ENCODE data around the gene NSD2.

Gene NSD2

DNA sequence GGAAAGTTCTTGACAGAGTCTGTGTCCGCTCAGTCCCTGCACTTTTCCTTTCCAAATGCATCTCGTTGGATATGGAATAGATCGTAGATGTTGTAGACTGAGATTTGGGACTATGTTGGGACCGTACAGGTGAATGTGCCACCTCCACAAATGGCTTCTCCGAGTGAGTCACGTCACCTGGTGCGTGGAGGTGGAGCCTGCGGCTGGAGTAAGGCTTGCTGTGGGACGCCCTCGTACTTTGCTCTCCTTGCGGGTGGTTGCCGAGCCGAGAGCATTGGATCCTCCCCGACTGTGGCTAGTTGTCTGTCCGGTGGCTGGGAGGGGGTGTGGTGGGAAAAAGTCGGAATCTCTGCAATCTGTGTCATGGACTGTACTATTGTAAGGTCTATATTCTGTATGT is 77.0 kb downstream of the NSD2 start:
- H3K4me3 ChIP-seq (ENCODE audit: control insufficient read depth, low read depth, low read length): no peak overlapping the region
- TF ChIP-seq CTCF (conservative IDR thresholded peaks at IDR 0.05; ENCODE audit: control insufficient read depth, insufficient read depth, low read depth, low read length): no peak
- no peak for DNase-seq (ENCODE audit: low read depth)

GRCh38 chr4:1948892-1949436 is 77.8 kb downstream of the NSD2 start:
- no peak for TF ChIP-seq CTCF (conservative IDR thresholded peaks at IDR 0.05; ENCODE audit: control insufficient read depth, insufficient read depth, low read depth, low read length)
- DNase-seq (ENCODE audit: low read depth): no peak
- no peak overlapping the region for H3K4me3 ChIP-seq (ENCODE audit: control insufficient read depth, low read depth, low read length)

DNA sequence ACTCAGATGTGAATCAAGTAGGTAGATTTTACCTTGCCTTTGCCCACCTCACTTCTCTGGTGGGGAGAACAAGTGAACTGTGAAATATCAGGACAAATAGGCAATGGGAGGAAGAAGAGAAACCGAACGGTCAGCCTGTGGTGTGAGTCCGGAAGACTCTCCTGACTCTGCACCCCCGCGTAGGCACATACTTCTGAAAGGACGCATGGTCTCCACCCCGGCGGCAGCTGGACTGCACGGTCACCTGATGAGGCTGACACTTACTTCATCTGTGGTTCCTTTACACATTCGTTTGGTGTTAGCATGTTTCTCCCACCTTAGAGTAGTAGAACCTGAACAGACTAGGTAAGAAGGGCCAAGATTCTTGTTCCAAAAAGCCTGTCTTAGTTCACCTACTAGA is 79.2 kb downstream of the NSD2 start:
- DNase-seq (ENCODE audit: low read depth): no peak
- TF ChIP-seq CTCF (conservative IDR thresholded peaks at IDR 0.05; ENCODE audit: control insufficient read depth, insufficient read depth, low read depth, low read length): no peak
- no peak overlapping the region for H3K4me3 ChIP-seq (ENCODE audit: control insufficient read depth, low read depth, low read length)

- DNase-seq (ENCODE audit: low read depth): no peak
- no peak overlapping the region for H3K4me3 ChIP-seq (ENCODE audit: control insufficient read depth, low read depth, low read length)
- TF ChIP-seq CTCF (conservative IDR thresholded peaks at IDR 0.05; ENCODE audit: control insufficient read depth, insufficient read depth, low read depth, low read length): no peak
These were observed 81.0 kb downstream of the NSD2 start for GRCh38 chr4:1952058-1952700.

DNA sequence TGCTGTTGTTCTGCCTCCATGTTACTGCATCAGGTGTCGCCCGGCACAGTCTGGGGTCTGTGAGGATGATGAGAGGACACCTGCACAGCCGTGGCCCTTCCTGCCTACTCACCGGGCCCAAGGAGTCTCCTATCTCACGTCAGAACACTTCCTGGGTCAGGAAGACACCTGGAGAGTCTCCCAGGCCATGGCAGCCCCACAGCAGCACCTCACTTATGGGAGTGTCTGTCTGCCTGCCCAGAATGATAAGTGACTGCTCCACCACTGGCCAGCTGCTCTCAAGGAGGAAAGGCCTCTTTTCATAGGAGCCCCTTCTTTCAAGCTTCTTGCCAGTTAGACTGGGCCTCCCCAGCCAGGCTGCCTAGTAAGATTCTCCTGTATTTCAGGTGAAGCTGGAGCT is 81.5 kb downstream of the NSD2 start:
- TF ChIP-seq CTCF (conservative IDR thresholded peaks at IDR 0.05; ENCODE audit: control insufficient read depth, insufficient read depth, low read depth, low read length): no peak
- no peak for DNase-seq (ENCODE audit: low read depth)
- no peak overlapping the region for H3K4me3 ChIP-seq (ENCODE audit: control insufficient read depth, low read depth, low read length)

DNA sequence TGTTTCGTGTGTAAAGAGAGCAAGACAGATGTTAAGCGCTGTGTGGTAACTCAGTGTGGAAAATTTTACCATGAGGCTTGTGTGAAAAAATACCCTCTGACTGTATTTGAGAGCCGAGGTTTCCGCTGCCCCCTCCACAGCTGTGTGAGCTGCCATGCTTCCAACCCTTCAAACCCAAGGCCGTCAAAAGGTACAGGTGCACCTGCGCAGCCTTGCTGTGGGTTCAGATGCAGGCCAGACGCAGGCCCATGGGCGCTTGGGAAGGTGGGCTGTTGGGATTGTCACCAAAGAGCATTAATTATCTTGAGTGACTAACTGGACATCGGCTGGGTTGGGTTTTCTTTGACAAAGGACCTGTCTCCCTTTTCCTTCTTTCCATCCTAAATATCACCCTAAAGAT is 82.1 kb downstream of the NSD2 start:
- no peak for DNase-seq (ENCODE audit: low read depth)
- no peak overlapping the region for H3K4me3 ChIP-seq (ENCODE audit: control insufficient read depth, low read depth, low read length)
- no peak for TF ChIP-seq CTCF (conservative IDR thresholded peaks at IDR 0.05; ENCODE audit: control insufficient read depth, insufficient read depth, low read depth, low read length)

Measured in fibroblast of mammary gland (primary cell).